Progenitor cell of endocrine pancreas (in vitro differentiated cells): ENCODE measurements around the gene MT1B. TPM values are rescaled to one million over a fixed set of nuclear protein-coding genes. Genes with fewer than 3 reads are reported as not detected.

Experiments
- DNase-seq: peaks from one replicate; pipeline ENCODE4 v3.0.0; 2021; ENCODE audit warnings: low spot score; ENCODE audit not compliant: unreplicated experiment
- H3K27ac Mint-ChIP-seq: 2 replicates; pipeline ENCODE4 v1.8.0; 2021; ENCODE audit warnings: mild to moderate bottlenecking, moderate library complexity, mixed read lengths
- H3K27me3 Mint-ChIP-seq: 2 replicates; pipeline ENCODE4 v1.8.0; 2021; ENCODE audit warnings: mixed read lengths
- H3K36me3 Mint-ChIP-seq: 2 replicates; pipeline ENCODE4 v1.8.0; 2022; ENCODE audit warnings: mixed read lengths; ENCODE audit not compliant: insufficient read depth
- H3K4me1 Mint-ChIP-seq: 2 replicates; pipeline ENCODE4 v1.8.0; 2021; ENCODE audit warnings: low read depth, mixed read lengths
- H3K4me3 Mint-ChIP-seq: 2 replicates; pipeline ENCODE4 v1.8.0; 2021; ENCODE audit warnings: low read depth, mild to moderate bottlenecking, moderate library complexity, mixed read lengths
- H3K9me3 Mint-ChIP-seq: 2 replicates; pipeline ENCODE4 v1.8.0; 2021; ENCODE audit warnings: low read depth, mixed read lengths
- total RNA-seq: library from RNA; stranded (reverse); gene quantifications from 2 replicates; pipeline ENCODE4 v1.2.1, GENCODE V29; 2021
- TF ChIP-seq, protein P1 (sequence below): fragments of 200-600 bp; sonication (generic); IDR thresholded peaks from one replicate; pipeline ENCODE4 v1.5.0; 2021; ENCODE audit warnings: antibody characterized with exemption, mild to moderate bottlenecking; ENCODE audit not compliant: unreplicated experiment

The MT1B gene
- total RNA-seq, 1 donor from 2014 or later = not detected

DNA sequence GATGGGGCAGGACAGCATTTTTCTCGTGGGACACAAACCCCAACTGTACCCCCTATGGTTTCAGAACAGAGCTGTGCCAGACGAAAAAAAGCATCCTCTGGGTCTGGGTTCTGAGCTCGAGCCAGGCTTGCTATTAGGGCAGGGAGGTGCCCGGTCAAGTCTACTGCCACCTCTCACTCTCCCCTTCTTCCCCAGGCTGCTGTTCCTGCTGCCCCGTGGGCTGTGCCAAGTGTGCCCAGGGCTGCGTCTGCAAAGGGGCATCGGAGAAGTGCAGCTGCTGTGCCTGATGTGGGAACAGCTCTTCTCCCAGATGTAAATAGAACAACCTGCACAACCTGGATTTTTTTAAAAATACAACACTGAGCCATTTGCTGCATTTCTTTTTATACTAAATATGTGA is 25.0 kb upstream of the MT1B start:
- Mint-ChIP-seq H3K27me3 (peaks cover 89% of the 10 kb centered on the region), H3K27ac (no peak overlapping the region), H3K9me3 (no peaks in the 10 kb centered on the region), H3K36me3 (no peaks in the 10 kb centered on the region), H3K4me1 (peaks cover 7% of the 10 kb centered on the region), H3K4me3 (no peak overlapping the region)
- TF ChIP-seq, protein P1, sequence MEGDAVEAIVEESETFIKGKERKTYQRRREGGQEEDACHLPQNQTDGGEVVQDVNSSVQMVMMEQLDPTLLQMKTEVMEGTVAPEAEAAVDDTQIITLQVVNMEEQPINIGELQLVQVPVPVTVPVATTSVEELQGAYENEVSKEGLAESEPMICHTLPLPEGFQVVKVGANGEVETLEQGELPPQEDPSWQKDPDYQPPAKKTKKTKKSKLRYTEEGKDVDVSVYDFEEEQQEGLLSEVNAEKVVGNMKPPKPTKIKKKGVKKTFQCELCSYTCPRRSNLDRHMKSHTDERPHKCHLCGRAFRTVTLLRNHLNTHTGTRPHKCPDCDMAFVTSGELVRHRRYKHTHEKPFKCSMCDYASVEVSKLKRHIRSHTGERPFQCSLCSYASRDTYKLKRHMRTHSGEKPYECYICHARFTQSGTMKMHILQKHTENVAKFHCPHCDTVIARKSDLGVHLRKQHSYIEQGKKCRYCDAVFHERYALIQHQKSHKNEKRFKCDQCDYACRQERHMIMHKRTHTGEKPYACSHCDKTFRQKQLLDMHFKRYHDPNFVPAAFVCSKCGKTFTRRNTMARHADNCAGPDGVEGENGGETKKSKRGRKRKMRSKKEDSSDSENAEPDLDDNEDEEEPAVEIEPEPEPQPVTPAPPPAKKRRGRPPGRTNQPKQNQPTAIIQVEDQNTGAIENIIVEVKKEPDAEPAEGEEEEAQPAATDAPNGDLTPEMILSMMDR = no peak
- no peak for DNase-seq

DNA sequence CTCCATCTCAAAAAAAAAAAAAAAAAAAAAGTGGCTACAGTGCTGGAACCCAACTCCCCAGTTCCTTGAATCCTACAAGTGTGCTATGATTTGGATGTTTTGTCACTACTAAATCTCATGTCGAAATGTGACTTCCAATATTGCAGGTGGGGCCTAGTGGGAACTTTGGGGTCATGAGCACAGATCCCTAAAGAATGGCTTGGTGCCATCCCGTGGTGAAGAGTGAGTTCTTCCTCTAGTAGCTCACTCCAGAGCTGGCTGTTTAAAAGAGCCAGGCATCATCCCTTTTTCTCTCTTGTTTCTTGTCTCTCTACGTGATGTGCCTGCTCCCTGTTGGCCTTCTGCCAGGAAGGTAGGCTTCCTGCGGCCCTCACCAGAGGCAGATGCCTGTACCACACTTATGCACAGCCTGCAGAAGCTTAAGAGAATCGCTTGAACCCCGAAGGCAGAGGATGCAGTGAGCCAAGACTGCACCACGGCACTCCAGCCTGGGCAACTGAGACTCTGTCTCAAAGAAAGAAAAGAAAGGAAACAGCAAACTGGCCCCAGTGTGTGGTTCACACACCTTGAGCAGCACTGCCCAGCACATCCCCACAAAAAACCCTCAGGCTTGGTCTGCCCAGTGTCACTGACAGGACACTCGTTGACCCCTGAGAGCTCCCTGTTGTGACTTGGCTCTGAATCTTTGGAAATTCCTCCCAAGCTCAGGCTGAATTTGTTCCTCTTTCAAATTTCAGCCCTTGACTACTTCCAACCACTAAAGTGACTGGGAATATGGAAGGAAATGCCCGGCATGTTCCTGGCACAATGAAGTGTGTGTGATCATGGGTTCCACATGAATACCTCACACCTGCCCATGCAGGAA is 23.0 kb upstream of the MT1B start:
- TF ChIP-seq, protein P1 = no peak
- H3K9me3 Mint-ChIP-seq = no peaks in the 10 kb centered on the region
- H3K4me3 Mint-ChIP-seq = no peak overlapping the region
- peaks cover 87% of the 10 kb centered on the region for H3K27me3 Mint-ChIP-seq
- H3K36me3 Mint-ChIP-seq = no peaks in the 10 kb centered on the region
- DNase-seq = no peak
- no peak overlapping the region for H3K27ac Mint-ChIP-seq
- peaks cover 12% of the 10 kb centered on the region for H3K4me1 Mint-ChIP-seq

DNA sequence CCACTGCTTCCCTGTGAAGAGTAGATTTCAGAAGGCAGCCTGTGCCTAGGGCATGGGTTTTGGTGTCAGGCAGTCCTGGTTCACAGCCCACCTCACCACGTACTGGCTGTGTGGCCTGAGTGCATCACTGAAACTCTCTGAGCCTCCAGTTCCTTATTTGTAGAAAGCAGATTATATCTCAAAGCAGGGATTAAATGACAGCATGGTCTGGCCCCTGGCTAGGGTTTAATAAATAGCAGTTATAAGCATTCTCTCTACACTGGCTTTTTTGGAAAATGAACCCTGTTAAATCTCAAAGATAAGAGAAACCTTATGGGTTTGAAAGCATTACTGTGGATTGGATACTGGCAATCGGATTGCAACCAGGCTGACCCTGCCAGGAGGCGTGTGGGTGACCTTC is 22.2 kb upstream of the MT1B start:
- Mint-ChIP-seq H3K4me3 (no peak overlapping the region), H3K27ac (no peak overlapping the region), H3K36me3 (no peaks in the 10 kb centered on the region), H3K27me3 (peaks cover 89% of the 10 kb centered on the region), H3K4me1 (peaks cover 12% of the 10 kb centered on the region), H3K9me3 (no peaks in the 10 kb centered on the region)
- no peak for DNase-seq
- TF ChIP-seq, protein P1 = no peak

DNA sequence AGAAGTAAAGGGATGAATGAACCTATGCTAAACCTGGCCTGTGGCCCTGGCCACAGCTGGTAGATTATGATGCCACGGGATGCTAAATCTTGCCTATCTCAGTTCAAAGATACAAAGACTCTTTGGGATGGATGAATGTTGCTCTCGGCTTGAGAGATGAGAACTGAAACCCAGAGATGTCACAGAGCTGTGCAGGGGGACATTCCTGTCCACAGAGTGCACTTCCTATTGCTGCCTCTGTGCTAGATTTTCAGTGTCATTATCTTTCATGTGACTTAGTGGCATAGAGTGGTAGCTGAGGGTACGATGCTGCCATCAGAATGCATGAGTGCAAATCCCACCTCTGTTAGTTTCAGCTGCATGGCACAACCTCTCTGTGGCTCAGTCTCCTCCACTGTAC is 21.6 kb upstream of the MT1B start:
- Mint-ChIP-seq H3K36me3 (no peaks in the 10 kb centered on the region), H3K27me3 (peaks cover 89% of the 10 kb centered on the region), H3K4me1 (peaks cover 10% of the 10 kb centered on the region), H3K4me3 (no peak overlapping the region), H3K27ac (no peak overlapping the region), H3K9me3 (no peaks in the 10 kb centered on the region)
- no peak for DNase-seq
- TF ChIP-seq, protein P1 = no peak

DNA sequence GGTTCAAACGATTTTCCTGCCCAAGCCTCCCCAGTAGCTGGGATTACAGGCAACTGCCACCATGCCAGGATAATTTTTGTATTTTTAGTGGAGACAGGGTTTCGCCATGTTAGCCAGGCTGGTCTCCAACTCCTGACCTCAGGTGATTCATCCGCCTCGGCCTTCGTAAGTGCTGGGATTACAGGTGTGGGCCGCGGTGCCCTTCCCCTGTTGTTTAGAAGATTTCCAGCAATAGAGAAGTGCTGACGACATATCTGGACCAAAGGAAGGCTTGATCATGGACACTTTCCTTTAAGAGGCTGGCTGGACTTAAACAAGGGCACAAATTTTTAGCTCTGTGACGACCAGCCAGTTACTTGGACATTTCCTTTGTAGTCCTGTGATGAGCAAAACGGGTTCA is 20.5 kb upstream of the MT1B start:
- Mint-ChIP-seq H3K36me3 (no peaks in the 10 kb centered on the region), H3K4me1 (peaks cover 7% of the 10 kb centered on the region), H3K27ac (no peak overlapping the region), H3K27me3 (peaks cover 88% of the 10 kb centered on the region), H3K4me3 (no peak overlapping the region), H3K9me3 (no peaks in the 10 kb centered on the region)
- TF ChIP-seq, protein P1 = no peak
- no peak for DNase-seq
